Stimulated activated naive CD8-positive, alpha-beta T cell treated with anti-CD3 and anti-CD28 coated beads, Interleukin-15, Interleukin-2, amounts not matched to agents 100 U/mL and 50 U/mL, for 24 hours (primary cell): ENCODE measurements around the gene BDH1.
"Not testable (repeated sequence)": the region's sequence is repeated elsewhere in the genome, so short reads cannot be mapped to it uniquely, and the experiment has no call there.

ENCODE experiments used
- ATAC-seq: fragments of 150-1000 bp; cut with Tn5 transposase; one replicate; pipeline ENCODE4 v1.10.0; 2021
- DNase-seq: peaks from one replicate; pipeline ENCODE4 v3.0.0; 2021

Gene BDH1

DNA sequence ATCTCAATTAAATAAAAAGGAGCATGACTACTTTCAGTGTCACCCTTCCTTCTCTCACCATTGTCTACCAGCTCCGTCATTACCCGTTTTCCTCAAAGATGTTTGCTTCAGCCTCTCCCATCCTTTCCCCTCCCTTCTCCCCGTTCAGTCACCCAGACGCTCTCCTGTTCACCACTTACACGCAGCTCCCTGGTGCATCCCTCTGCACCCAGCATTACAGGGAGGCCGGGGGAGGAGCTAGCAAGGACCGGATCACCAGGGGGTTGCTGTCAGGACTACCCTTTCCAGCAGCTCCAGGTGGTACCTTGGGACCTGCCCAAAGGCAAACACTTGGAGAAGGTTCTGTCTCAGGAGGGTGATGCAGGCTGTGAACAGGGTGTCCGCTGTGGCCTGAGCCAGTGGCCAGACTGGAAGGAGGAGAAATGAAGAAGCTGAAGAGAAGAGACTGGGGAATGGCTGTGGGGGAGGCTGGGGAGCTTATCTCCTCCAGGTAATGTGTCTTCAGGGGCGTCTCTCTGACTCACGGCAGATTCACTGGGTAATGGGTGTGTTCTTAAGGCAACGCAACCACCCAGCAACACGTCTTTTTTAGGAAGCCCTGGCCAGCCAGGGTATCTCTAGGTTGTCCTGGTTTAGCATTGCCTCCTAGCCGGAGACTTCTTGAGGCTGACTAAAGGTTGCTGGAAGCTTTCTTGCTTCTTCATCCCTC is 21.8 kb upstream of the BDH1 start:
- ATAC-seq (no peak), DNase-seq (no peak)

DNA sequence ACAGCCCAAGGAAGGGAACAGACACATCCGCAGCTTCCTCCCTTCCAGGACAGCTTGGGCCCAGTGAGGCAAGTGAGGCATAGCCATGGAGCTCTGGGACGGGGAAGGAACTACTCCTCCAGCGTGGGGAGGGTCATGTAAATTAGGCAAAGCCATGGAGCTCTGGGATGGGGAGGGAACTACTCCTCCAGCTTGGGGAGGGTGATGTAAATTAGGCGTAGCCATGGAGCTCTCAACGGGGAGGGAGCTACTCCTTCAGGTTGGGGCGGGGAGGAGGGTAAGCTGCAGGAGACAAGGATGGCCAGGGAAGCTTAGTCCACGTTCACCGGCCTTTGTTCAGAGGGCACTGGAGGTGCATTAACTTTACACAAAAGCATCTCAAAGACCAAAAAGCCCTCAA is 21.1 kb upstream of the BDH1 start:
- ATAC-seq (no peak), DNase-seq (no peak)

DNA sequence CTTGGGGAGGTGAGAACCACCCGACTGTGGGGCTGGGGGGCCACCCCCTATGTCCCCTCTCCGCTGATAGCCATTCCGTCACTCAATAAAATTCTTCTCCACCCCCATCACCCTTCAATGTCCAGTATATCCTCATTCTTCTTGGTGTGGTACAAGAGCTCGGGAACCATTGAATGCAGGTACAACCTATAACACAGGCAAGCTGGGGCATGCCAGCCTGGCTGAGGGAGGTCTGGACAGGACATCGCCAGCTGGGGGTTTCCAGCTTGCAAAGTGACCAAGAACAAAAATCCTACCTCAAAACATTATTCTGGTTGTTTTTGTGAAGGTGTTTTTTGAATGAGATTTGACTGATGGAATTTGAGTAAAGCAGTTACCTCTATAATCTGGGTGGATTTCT is 19.6 kb upstream of the BDH1 start:
- ATAC-seq (no peak), DNase-seq (no peak)

DNA sequence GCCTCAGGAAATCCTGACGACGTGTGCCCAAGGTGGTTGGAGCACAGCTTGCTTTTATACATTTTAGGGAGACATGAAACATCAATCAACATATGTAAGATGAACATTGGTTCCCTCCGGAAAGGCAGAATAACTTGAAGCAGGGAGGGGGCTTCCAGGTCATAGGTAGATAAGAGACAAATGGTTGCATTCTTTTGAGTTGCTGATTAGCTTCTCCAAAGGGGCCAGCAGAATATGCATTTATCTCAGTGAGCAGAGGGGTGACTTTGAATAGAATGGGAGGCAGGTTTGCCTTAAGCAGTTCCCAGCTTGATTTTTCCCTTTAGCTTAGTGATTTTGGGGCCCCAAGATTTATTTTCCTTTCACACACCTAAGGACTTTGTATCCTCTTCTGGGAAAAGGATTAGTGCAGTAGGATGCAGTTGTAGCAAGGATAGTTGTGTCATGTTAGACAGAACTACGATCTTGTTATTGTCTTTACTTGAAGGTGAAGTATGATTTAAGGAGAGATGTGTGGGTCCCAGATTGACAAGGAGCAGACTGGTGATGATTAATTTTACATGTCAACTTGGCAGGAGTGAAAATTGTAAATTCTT is 18.7 kb upstream of the BDH1 start:
- not testable (repeated sequence) for DNase-seq, ATAC-seq

DNA sequence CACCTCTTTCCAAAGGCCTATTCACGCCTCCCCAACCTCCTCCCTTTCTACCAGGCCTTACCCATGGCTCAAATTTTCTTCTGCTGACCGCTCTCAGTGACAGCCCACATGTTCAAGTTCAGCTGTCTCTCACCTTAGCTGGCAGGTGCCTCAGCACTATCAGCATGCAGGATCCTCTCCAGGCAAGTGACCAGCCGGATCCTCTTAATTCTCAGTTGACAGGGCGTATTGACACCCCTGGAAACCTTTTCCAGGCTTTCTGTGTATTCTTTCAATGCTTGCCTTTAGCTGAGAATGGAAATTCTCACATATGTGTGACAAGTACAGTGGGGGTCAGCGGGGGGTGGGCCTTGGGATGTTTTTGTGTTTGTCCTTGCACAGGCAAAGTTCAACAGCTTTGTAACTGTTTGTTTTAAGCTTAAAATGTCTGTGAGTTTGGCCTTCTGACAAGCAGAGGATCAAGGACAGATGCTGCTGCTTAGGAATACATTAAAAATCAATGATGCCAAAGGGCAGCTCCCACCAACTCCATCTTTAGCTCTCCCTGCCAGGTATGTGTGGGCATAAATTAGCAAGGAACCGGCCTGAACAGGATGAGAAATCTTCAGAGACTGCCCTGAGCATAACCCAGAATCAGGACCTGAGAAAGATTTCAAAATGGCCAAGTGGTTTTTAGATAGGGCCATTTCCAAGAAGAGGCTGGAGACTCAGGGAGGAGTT is 17.4 kb upstream of the BDH1 start:
- ATAC-seq, result no peak

DNA sequence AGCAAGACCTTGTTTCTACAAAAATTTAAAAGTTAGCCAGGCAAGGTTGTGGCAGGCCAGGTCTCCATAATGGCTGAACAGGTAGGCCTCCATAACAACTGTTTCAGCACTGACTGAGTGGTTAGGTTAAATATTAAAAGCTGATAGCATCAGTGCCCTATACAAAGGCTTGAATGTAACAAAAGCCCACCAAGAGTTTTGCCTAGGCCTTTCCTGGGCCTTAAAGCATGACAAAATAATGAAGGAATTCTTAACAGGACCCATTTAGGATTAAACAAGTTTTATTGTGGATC is 16.1 kb upstream of the BDH1 start:
- not testable (repeated sequence) for DNase-seq, ATAC-seq

More for the DNA sequence above, 17.4 kb upstream of the BDH1 start:
- DNase-seq, result no peak

DNA sequence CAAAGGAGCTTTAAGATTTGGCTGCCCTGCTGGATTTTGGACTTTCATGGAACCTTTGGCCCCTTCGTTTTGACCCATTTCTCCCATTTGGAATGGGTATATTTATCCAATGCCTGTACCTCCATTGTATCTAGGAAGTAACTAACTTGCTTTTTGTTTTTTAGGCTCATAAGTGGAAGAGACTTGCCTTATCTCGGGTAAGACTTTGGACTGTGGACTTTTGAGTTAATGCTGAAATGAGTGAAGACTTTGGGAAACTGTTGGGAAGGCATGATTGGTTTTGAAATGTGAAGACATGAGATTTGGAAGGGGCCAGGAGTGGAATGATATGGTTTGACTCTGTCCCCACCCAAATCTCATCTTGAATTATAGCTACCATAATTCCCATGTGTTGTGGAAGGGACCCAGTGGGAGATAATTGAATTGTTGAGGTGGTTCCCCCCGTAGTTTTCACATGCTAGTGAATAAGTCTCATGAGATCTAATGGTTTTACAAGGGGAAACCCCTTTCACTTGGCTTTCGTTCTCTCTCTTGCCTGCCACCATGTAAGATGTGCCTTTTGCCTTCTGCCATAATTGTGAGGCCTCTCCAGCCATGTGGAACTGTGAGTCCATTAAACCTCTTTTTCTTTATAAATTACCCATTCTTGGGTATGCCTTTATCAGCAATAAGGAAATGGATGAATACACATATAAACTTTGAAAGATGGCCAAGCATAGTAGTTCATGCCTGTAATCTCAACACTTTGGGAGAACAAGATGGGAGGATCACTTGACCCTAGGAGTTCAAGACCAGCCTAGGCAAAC is 15.5 kb upstream of the BDH1 start:
- not testable (repeated sequence) for ATAC-seq, DNase-seq

DNA sequence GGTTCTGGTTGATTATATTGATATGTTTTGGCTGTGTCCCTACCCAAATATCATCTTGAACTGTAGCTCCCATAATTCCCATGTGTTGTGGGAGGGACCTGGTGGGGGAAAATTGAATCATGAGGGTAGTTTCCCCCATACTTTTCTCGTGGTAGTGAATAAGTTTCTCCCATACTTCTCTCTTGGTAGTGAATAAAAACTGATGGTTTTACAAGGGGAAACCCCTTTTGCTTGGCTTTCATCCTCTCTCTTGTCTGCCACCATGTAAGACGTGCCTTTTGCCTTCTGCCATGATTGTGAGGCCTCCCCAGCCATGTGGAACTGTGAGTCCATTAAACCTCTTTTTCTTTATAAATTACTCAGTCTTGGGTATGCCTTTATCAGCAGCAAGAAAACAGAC is 13.7 kb upstream of the BDH1 start:
- DNase-seq, ATAC-seq: not testable (repeated sequence)

DNA sequence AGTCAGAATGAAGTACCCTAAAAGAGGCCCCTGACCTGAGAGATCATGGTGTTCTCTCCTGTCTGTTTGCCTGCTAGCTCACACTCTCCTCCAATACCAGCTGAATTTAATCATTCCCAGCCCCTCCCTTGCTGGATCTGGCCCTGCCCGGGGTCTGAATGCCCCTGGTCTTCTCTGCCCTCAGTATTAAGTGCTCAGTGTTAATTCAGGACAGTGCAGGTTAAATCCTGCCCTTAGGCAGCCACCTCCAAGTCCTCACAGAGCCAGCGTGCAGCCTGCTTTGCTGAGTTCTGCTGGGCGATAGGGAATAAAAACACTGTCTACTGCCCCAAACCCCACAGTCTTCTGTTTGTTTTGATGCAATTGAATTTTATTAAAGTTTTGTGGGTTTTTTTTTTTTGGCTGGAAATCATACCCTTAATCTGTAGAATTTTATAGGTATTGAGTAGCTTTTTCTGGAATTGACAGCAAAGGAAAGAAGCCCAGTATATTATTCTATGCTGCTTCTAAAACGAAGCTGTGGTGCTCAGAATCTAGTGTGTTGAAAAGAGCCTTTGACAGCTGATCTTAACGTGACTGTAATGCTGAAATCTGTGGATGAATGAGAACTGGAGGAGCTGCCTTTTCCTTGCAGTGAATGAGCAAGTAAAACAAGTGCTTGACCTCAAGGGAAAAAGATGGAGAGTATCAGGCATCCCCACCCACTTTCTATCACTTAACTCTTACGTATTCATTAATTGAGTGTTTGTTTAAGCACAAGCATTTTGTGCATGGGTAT is 12.3 kb upstream of the BDH1 start:
- ATAC-seq (no peak), DNase-seq (no peak)

DNA sequence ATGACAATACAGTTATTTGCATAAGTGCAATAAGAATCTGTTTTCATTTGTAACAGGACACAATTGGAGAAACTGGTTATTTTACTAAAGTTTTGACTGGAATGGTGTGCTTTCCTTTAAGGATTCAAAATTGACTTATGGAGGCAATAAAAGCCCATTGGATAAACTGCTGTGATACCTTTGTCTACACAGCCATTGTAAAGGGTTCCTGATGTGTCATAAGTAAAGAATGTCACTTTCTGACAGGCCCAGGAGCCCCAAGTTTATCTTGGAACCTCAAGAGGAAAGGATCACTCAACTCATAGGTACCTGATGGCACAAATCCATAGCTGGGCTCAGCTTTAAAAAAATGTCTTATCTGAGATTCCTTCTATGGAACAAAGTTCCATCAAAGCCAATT is 10.4 kb upstream of the BDH1 start:
- not testable (repeated sequence) for DNase-seq, ATAC-seq

DNA sequence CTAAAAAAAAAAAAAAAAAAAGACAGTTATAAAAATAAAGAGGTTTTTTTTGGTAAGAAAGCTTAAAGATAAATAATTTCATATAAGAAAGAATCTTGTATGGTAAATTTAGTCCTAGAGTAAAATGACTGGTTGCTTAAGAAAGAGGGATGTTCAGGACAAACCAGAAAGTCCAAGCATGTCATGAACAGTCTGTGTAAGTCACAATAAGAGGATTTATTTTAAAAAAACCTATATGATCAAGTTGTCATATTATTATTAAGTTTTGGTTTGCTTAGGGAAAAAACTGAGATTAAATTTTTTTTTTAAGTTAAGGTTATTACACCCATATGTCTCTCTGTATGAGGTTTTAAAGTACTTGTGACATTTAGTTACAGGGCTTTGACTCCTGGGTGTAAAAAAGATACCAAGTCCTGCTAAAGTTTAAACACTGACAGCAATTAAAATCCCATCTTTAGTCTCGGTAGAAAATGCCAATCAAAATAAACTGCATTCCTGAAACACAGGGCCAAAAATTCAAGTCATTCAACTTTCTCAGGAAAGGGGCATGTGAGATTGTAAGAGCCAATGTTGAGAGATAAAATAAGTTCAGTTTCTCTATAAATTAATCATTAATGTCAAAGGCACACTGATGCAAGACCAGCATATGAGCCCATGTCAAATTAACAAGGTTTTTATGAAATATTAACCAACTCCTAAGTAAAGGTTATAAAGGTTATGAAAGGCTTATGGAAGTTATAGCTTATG is 8.5 kb upstream of the BDH1 start:
- DNase-seq (no peak), ATAC-seq (no peak)

DNA sequence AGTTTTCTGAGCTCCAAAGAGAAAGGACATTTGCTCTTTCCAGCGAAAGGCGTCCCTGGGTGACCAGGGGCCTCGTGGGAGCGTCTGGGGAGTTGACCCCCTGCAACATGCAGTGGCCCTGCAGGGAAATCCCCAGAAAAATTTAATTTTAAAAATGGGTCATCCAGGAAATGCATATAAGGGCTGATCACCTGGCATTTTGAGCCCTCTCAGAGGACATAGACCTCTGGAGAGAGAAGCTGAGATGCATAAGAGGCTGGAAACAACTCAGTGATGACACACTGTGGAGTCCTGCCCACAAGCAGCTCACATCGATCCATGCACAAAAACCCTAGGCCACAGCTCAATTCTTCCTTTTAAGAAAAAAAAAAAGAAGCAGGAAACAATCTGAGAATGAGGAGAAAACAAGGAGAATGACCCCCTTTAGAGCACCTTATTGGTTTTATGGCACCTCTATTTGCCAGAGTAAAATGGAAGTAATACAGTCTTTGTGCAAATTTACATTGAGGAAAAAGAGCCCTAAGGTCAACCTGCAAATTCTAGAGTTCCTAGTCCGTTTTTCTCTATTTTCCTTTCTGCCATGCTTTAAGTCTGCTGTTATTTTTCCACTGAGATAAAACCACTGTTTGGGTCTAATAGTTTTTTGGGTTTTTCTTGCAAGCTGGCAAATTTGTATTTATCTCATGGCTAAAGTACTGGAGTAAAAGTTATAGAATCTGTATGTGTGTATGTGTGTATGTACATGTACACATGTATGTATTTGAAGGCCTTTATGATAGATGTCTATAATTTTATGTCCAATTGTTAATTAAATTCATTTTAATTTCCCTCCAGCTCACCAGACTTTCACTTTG is 6.9 kb upstream of the BDH1 start:
- ATAC-seq (no peak), DNase-seq (no peak)

DNA sequence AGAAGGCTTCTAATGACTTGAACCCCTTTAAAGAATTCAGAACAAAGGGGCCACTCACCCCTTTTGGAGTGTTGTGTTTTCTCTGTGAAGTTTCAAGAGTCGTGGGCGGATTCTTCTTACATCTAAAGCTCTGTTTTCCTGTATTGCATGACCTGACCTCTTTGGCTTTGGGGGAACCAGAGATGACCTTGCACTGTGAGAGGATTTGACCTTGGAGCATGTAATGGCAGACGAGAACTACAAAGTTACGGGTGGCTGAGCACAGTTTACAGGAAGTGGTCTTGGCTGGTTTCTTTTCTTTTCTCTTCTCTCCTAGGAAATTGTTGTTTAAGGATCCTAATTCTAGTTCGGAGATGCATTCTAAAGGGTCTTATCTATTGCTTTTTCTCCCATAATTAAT is 6.2 kb upstream of the BDH1 start:
- ATAC-seq, result no peak
- DNase-seq, result no peak

DNA sequence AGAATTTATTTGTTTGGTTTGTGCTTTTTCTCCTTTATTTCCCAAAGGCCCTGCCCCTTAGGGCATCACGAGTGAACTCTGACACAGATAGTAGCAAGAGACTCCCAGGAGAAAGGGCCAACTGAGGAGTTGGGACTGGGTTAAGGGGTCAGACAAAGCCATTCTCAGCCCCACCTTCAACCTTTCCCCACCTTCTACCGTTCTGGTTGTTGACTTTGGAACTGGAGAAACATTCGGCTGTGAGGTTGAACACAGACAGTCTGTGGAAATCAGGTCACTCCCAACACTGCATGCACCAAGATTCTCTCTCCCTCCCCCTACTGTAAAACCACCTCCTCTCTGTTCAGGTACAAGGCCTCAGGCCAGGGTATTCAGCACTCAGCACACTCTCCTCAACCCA is 3.9 kb upstream of the BDH1 start:
- ATAC-seq (no peak), DNase-seq (no peak)

DNA sequence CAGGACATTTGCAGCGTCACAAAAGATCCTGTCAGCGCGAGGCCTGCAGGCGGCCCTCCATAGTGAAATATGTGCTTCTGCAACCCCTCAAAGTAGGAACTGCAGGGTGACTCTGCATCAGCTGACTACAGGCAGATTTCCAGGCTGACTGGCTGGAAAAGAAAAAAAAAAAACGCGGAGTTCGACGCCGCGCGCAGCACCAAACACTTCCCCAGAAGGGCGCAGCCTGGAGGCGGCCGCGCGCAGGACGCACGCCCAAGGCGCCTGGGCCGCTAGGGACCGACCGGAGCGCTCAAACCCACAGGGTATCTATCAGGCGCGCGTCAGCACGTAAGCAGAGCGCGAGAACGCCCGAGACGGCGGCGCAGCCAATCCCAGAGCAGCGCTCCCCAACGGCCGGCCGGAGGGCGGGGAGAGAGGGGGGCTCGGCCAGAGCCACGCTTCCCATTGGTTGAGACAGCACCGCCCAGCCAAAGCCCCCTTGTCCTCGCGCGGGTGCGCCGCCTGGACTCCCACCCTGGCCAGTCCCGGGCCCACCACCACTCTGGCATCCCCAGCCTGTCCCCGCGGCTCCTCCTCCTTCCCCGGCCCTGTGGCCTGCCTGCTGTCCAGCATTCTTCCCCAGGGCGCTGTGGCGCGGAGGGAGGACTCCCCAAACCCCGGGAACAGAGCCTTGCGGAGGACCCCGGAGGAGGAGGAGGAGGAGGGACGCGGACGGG is 1.0 kb downstream of the BDH1 start:
- peak; percentile 95 for DNase-seq
- ATAC-seq, result peak; percentile 96

DNA sequence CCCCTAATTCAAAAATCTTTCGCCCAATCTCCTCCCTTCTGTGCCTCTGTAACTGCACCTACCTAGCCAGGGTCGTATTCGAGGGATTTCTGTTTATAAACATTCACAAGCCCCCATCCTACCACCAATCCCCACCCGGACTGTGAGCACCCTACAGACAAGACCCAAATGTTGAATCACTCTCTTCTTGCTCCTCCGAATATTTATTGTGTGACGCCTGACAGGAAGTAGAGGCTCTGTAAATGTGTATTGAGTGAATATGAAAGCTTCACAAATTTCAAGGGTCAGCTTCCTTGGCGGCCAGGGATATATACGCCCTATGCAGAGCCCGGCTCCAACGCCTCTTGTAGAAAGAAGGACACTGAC is 1.6 kb downstream of the BDH1 start:
- no peak for DNase-seq
- ATAC-seq, result no peak

DNA sequence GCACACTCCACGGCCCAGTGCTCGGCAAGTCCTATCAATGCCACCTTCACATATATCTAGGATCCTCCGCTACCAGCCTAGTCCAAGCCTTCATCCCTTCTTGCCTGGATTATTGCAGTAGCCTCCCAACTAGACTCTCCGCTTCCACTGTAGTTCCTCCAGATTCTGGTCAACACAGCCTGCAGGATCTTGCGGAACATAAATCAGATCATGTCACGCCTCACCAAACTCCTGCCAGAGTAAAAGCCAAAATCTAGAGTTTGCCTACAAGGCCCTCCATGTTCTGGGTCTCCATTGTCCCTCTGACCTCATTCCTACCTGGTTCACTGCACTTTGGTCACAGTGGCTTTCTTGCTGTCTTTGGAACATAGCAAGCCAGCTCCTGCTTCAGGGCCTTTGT is 3.6 kb downstream of the BDH1 start:
- DNase-seq, result no peak
- no peak for ATAC-seq

DNA sequence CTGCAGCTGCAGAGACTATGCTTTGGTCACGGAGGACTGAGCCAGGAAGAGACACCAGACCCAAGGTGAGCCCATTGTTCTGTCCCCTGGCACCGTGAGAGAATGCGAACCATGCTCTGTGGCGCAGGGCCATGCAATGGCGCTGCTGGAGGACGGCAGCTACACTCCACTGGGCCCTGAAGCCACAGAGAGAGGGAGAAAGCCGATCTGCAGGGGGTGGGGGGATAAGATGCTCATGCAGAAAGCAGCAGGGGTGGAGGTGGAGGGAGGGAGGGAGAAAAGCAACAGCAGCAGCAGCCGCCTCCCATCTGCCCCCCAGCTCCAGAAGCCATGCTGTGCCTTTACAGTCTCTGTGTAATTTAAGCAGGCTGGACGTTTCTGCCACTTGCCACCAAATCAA is 5.3 kb downstream of the BDH1 start:
- DNase-seq, result no peak

DNA sequence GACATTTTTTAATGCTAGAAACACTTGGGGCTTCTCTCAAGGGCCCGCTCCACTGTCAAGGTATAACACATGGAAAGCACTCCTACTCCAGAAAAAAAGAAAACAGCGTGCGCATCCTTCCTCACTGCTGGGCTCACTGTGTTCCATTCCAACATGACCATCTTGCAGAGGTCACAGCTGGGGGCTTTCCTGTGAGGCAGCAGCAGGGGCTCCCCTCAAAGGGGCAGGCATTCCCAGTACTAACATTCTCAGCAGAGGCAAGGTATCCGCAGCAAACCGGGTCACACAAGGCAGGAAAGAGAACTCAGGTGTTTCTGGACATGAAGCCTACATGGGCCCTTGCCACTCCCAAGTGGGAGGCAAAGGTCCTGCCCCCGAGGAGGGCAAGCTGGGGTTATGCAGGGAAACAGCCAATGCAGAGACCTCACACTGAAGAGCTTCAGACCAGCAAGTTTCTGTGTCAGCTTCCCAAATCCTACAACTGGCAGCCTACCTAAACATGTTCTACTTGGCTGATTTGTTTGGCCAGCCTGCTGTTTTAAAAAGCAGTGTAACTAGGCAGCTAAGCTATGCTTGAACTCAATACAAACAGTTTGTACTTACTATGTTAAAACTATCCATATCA is 6.4 kb downstream of the BDH1 start:
- no peak for DNase-seq
- no peak for ATAC-seq

More for the DNA sequence above, 5.3 kb downstream of the BDH1 start:
- ATAC-seq, result no peak
